Measurements from ENCODE around the gene LTK.

Gene LTK

GRCh38 chr15:41523097-41523496 lies 9.5 kb upstream of the LTK start:
- DNase-seq: no peak

- no peak for DNase-seq
Observed at GRCh38 chr15:41521614-41522013, 8.0 kb upstream of the LTK start.

GRCh38 chr15:41520636-41521035 lies 7.0 kb upstream of the LTK start:
- no peak for DNase-seq

GRCh38 chr15:41517895-41518449 lies 4.3 kb upstream of the LTK start:
- DNase-seq: no peak

GRCh38 chr15:41512940-41513505 lies 604 bp downstream of the LTK start:
- peak; percentile 50 for DNase-seq

- no peak for DNase-seq
Observed at GRCh38 chr15:41512512-41512939, 1.1 kb downstream of the LTK start.

- peak; percentile 36 for DNase-seq
Observed at GRCh38 chr15:41511899-41512369, 1.7 kb downstream of the LTK start.

GRCh38 chr15:41511331-41511898 lies 2.2 kb downstream of the LTK start:
- no peak for DNase-seq

GRCh38 chr15:41510728-41511127 lies 2.9 kb downstream of the LTK start:
- DNase-seq: no peak

GRCh38 chr15:41507820-41508290 lies 5.8 kb downstream of the LTK start:
- no peak for DNase-seq

GRCh38 chr15:41506796-41507341 lies 6.8 kb downstream of the LTK start:
- no peak for DNase-seq

- no peak for DNase-seq
Observed at GRCh38 chr15:41505776-41506175, 7.9 kb downstream of the LTK start.

- no peak for DNase-seq
Observed at GRCh38 chr15:41504751-41505492, 8.7 kb downstream of the LTK start.

GRCh38 chr15:41503669-41504010 lies 10.0 kb downstream of the LTK start:
- DNase-seq: no peak

GRCh38 chr15:41502795-41503668 lies 10.6 kb downstream of the LTK start:
- peak; percentile 28 for DNase-seq

- peak; percentile 49 for DNase-seq
Observed at GRCh38 chr15:41501931-41502794, 11.5 kb downstream of the LTK start.

- peak; percentile 65 for DNase-seq
Observed at GRCh38 chr15:41501191-41501917, 12.3 kb downstream of the LTK start.

- no peak for DNase-seq
Observed at GRCh38 chr15:41499109-41499851, 14.3 kb downstream of the LTK start.

- no peak for DNase-seq
Observed at GRCh38 chr15:41498657-41499056, 15.0 kb downstream of the LTK start.

Data from stimulated activated CD4-positive, alpha-beta T cell treated with anti-CD3 and anti-CD28 coated beads, Interleukin-15, amount 100 ng/mL, for 24 hours (primary cell).